KMS-11 (cell line): Measurements from ENCODE around the gene NRCAM.

Source experiments
- H2AFZ ChIP-seq: fragments of 200-600 bp; sonication (generic); 2 replicates; pipeline ENCODE4 v1.6.1; 2016; ENCODE audit warnings: antibody characterized with exemption, mixed run types, low read depth
- H3K27ac ChIP-seq: fragments of 200-600 bp; sonication (generic); 2 replicates; pipeline ENCODE4 v1.6.1; 2016; ENCODE audit warnings: mild to moderate bottlenecking, mixed run types
- H3K27me3 ChIP-seq: fragments of 200-600 bp; sonication (generic); 2 replicates; pipeline ENCODE4 v1.6.1; 2017; ENCODE audit warnings: mild to moderate bottlenecking, low read depth, mixed run types, moderate library complexity; ENCODE audit not compliant: insufficient read depth
- H3K36me3 ChIP-seq: fragments of 200-600 bp; sonication (generic); 2 replicates; pipeline ENCODE4 v1.6.1; 2017; ENCODE audit warnings: mild to moderate bottlenecking, mixed run types; ENCODE audit not compliant: insufficient read depth
- H3K4me1 ChIP-seq: fragments of 200-600 bp; sonication (generic); 2 replicates; pipeline ENCODE4 v1.6.1; 2016; ENCODE audit warnings: mild to moderate bottlenecking, low read depth, mixed run types; ENCODE audit not compliant: poor library complexity, severe bottlenecking
- H3K4me2 ChIP-seq: fragments of 200-600 bp; sonication (generic); 2 replicates; pipeline ENCODE4 v1.7.0; 2016; ENCODE audit warnings: mild to moderate bottlenecking, mixed run types
- H3K4me3 ChIP-seq: fragments of 200-600 bp; sonication (generic); IDR thresholded peaks from 2 replicates; pipeline ENCODE4 v1.6.1; 2017; ENCODE audit warnings: low read depth, low read length, mixed read lengths; ENCODE audit not compliant: insufficient read depth
- H3K79me2 ChIP-seq: fragments of 200-600 bp; sonication (generic); 2 replicates; pipeline ENCODE4 v1.6.1; 2016; ENCODE audit warnings: low read depth, mixed run types; ENCODE audit not compliant: insufficient read depth
- H3K9ac ChIP-seq: fragments of 200-600 bp; sonication (generic); 2 replicates; pipeline ENCODE4 v1.6.1; 2016; ENCODE audit warnings: mild to moderate bottlenecking, mixed run types
- H4K20me1 ChIP-seq: fragments of 200-600 bp; sonication (generic); 2 replicates; pipeline ENCODE4 v1.6.1; 2016; ENCODE audit warnings: mild to moderate bottlenecking, mixed run types; ENCODE audit not compliant: insufficient read depth
- TF ChIP-seq, protein P1 (sequence below): fragments of 200-600 bp; sonication (generic); conservative IDR thresholded peaks from 2 replicates; pipeline ENCODE4 v1.6.1; 2017; ENCODE audit warnings: low read depth, mild to moderate bottlenecking, antibody characterized with exemption, low read length, moderate library complexity, mixed read lengths

Gene NRCAM

DNA sequence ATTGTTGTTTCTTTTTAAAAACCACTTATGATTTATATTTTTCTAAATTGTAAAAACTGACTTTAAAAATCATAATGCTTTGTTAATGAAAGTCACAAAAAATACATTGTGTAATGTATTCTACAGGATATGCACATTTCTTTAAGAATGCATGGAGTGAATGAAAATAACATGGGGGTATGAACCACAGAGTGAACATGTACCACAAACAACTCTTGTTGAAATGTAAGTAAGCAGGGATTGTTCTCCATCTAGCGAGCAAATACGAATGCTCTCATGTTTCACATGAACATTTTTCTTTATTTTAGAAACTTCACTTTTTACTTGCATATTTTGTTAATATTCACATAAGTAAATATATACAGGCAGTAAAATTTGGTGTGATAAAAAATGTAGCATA is 290.5 kb downstream of the NRCAM start:
- Histone ChIP-seq H3K79me2 (no peaks in the 10 kb centered on the region), H2AFZ (no peak overlapping the region), H3K4me2 (no peak overlapping the region), H3K27me3 (no peaks in the 10 kb centered on the region), H3K4me1 (peaks cover 50% of the 10 kb centered on the region), H3K4me3 (no peak overlapping the region), H3K36me3 (no peaks in the 10 kb centered on the region), H3K27ac (no peak overlapping the region), H3K9ac (no peak overlapping the region), H4K20me1 (no peaks in the 10 kb centered on the region)
- TF ChIP-seq, protein P1, sequence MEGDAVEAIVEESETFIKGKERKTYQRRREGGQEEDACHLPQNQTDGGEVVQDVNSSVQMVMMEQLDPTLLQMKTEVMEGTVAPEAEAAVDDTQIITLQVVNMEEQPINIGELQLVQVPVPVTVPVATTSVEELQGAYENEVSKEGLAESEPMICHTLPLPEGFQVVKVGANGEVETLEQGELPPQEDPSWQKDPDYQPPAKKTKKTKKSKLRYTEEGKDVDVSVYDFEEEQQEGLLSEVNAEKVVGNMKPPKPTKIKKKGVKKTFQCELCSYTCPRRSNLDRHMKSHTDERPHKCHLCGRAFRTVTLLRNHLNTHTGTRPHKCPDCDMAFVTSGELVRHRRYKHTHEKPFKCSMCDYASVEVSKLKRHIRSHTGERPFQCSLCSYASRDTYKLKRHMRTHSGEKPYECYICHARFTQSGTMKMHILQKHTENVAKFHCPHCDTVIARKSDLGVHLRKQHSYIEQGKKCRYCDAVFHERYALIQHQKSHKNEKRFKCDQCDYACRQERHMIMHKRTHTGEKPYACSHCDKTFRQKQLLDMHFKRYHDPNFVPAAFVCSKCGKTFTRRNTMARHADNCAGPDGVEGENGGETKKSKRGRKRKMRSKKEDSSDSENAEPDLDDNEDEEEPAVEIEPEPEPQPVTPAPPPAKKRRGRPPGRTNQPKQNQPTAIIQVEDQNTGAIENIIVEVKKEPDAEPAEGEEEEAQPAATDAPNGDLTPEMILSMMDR = no peak

DNA sequence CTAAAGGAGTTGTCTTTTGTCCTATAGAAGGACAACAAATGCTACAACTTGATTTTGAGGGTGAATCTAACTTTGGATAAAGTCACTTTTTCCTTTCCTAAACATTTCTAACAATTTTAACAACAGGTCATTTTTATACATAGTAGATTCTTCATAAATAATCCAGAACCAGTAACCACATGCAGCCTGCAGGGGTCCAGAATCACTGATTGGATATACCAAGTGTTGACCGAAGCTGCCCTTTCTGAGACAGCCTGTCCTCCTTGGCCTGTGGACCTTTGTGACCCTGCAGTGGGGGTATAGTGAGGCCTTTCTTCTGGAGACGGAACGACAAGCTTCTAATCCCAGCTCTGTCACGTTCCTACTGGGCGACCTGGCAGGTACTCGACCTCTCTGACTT is 291.3 kb downstream of the NRCAM start:
- Histone ChIP-seq H3K36me3 (no peaks in the 10 kb centered on the region), H3K4me1 (peaks cover 50% of the 10 kb centered on the region), H3K79me2 (no peaks in the 10 kb centered on the region), H3K27me3 (no peaks in the 10 kb centered on the region), H3K27ac (no peak overlapping the region), H3K4me2 (no peak overlapping the region), H4K20me1 (no peaks in the 10 kb centered on the region), H3K4me3 (no peak overlapping the region), H3K9ac (no peak overlapping the region), H2AFZ (no peak overlapping the region)
- TF ChIP-seq, protein P1 = no peak; the same call in 1 of the 2 replicates

DNA sequence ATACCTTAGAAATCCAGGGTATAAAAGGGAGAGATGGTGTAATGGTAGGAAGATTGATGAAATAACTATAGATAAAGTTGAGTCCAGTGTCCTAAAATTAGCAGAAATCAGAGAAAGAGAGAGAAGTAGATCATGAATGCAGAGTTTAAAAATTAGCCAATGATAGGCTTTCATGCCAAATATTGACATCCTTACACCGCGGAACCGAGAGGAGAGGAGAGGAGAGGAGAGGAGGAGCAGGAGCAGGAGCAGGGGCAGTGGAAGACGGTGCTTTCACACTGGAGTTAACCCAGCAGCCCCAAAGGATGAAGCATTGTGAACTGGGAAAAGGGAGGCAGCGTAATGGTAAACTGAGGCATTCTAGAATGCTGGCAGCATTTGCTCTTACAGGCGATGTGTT is 291.9 kb downstream of the NRCAM start:
- TF ChIP-seq, protein P1 = no peak
- no peak overlapping the region for H3K9ac ChIP-seq
- H3K27ac ChIP-seq = no peak overlapping the region
- no peaks in the 10 kb centered on the region for H4K20me1 ChIP-seq
- H3K4me2 ChIP-seq = no peak overlapping the region
- no peak overlapping the region for H2AFZ ChIP-seq
- H3K4me1 ChIP-seq = peaks cover 46% of the 10 kb centered on the region
- H3K79me2 ChIP-seq = no peaks in the 10 kb centered on the region
- H3K4me3 ChIP-seq = no peak overlapping the region
- H3K36me3 ChIP-seq = no peaks in the 10 kb centered on the region
- H3K27me3 ChIP-seq = no peaks in the 10 kb centered on the region

- H4K20me1 ChIP-seq = no peaks in the 10 kb centered on the region
- H3K36me3 ChIP-seq = no peaks in the 10 kb centered on the region
- H3K27ac ChIP-seq = no peak overlapping the region
- H3K4me1 ChIP-seq = no peaks in the 10 kb centered on the region
- TF ChIP-seq, protein P1 = no peak
- H3K79me2 ChIP-seq = no peaks in the 10 kb centered on the region
- H3K4me2 ChIP-seq = no peak overlapping the region
- no peak overlapping the region for H3K9ac ChIP-seq
- no peak overlapping the region for H3K4me3 ChIP-seq
- no peak overlapping the region for H2AFZ ChIP-seq
- H3K27me3 ChIP-seq = no peaks in the 10 kb centered on the region
Observed at GRCh38 chr7:108158776-108159175, 297.5 kb downstream of the NRCAM start.
